WERI-Rb-1 (cell line): Measurements from ENCODE around the gene CCDC9.

ENCODE experiments used
- DNase-seq: peaks from one replicate; pipeline ENCODE4 v3.0.0-alpha.2; 2020
- H3K27ac ChIP-seq: fragments of 250-450 bp; sonication (Bioruptor Pico); 2 replicates; pipeline ENCODE4 v1.5.1; 2020; ENCODE audit warnings: mild to moderate bottlenecking, moderate library complexity
- H3K27me3 ChIP-seq: fragments of 250-450 bp; sonication (Bioruptor Pico); 2 replicates; pipeline ENCODE4 v1.5.1; 2021; ENCODE audit warnings: mild to moderate bottlenecking, low read depth, moderate library complexity; ENCODE audit not compliant: insufficient read depth, severe bottlenecking
- H3K36me3 ChIP-seq: fragments of 250-450 bp; sonication (Bioruptor Pico); 2 replicates; pipeline ENCODE4 v1.5.1; 2020; ENCODE audit warnings: mild to moderate bottlenecking, moderate library complexity
- H3K4me3 ChIP-seq: 2 replicates; pipeline ENCODE4 v1.5.1; 2011; ENCODE audit warnings: low read depth, mild to moderate bottlenecking, control low read depth, low read length
- H3K9me3 ChIP-seq: fragments of 250-450 bp; sonication (Bioruptor Pico); 2 replicates; pipeline ENCODE4 v1.5.1; 2021; ENCODE audit warnings: mild to moderate bottlenecking, moderate library complexity; ENCODE audit not compliant: severe bottlenecking
- TF ChIP-seq, protein P1 (sequence below): IDR thresholded peaks from 2 replicates; pipeline ENCODE4 v1.5.1; 2011; ENCODE audit warnings: low read depth, mild to moderate bottlenecking, control low read depth, inconsistent platforms, low read length

CCDC9 gene

GRCh38 chr19:47255879-47256692, at the start of gene CCDC9:
Gene CCDC9 (plus strand): TSS chr19:47256525. CDS start chr19:47258401, 1,876 bp downstream.
- peak; percentile 96 for DNase-seq
- TF ChIP-seq, protein P1, sequence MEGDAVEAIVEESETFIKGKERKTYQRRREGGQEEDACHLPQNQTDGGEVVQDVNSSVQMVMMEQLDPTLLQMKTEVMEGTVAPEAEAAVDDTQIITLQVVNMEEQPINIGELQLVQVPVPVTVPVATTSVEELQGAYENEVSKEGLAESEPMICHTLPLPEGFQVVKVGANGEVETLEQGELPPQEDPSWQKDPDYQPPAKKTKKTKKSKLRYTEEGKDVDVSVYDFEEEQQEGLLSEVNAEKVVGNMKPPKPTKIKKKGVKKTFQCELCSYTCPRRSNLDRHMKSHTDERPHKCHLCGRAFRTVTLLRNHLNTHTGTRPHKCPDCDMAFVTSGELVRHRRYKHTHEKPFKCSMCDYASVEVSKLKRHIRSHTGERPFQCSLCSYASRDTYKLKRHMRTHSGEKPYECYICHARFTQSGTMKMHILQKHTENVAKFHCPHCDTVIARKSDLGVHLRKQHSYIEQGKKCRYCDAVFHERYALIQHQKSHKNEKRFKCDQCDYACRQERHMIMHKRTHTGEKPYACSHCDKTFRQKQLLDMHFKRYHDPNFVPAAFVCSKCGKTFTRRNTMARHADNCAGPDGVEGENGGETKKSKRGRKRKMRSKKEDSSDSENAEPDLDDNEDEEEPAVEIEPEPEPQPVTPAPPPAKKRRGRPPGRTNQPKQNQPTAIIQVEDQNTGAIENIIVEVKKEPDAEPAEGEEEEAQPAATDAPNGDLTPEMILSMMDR = no peak
- Histone ChIP-seq H3K27me3 (no peaks in the 10 kb centered on the region), H3K36me3 (peaks cover 28% of the 10 kb centered on the region), H3K27ac (peak within 1 kb of the TSS; percentile 92), H3K9me3 (no peaks in the 10 kb centered on the region), H3K4me3 (peak within 1 kb of the TSS; percentile 73)

DNA sequence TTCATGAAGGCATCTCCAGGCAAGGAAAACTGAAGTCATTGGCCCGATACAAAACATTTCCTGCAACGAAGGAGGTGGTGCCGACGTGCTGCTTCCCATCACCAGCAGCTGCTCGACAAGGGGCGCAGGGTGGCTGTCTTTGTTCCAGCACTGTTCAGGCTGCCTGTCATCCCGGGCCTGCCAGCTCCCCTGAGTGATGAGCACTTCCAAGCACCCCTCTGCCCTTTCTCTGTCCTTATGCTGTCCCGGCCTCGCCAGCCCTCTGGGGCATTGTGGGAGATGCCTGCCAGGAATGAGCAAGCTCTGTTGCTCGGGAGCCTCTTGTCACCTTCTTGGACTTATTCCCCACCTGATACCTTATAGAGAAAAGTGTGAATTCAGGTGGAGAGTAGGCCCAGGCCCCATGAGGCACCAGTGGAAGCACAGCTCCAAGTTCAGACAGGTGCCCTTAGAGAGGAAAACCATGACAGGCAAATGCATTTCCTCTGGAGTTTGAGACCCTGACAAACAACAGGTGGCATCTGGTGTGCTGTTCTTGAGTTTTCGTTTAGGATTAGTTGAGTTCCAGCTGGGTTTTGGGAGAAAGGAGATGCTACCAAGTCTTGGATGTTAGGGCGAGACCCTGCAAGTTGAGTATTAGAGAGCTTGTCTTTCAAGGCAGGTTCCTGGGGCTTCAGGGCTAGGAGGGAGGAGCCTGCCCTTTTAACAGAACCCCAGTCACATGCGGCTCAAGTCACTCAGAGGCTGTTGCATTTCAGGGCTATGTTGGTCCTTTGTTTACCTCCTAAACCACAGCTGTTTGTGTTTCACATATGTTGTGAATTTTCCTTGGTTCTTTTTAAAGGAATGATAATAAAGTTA, 46.8 kb upstream of the CCDC9 start:
- H3K9me3 ChIP-seq = no peaks in the 10 kb centered on the region
- H3K36me3 ChIP-seq = peaks cover 67% of the 10 kb centered on the region
- H3K27ac ChIP-seq = no peak overlapping the region; the same call in 1 of the 2 replicates
- no peaks in the 10 kb centered on the region for H3K27me3 ChIP-seq
- no peak overlapping the region for H3K4me3 ChIP-seq
- TF ChIP-seq, protein P1 = no peak
- no peak for DNase-seq

DNA sequence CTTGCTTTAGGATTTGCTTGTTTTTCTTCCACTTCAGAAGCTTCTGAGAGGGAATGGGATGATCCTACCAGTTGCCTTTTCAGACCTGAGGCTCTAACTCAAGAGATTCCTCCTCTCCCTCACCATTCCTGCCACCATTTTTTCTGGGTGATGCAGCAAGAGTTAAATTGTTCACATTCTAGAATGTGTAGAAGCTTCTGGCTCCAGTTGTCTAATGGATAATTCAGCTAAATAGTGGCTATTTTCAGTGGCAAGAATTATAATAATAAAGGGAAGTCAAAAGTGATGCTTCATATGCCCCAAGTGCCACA, 46.2 kb upstream of the CCDC9 start:
- no peak for DNase-seq
- Histone ChIP-seq H3K36me3 (peaks cover 62% of the 10 kb centered on the region), H3K27ac (peak overlapping the region; percentile 35; the same call in 1 of the 2 replicates), H3K27me3 (no peaks in the 10 kb centered on the region), H3K4me3 (no peak overlapping the region), H3K9me3 (no peaks in the 10 kb centered on the region)
- TF ChIP-seq, protein P1 = no peak

DNA sequence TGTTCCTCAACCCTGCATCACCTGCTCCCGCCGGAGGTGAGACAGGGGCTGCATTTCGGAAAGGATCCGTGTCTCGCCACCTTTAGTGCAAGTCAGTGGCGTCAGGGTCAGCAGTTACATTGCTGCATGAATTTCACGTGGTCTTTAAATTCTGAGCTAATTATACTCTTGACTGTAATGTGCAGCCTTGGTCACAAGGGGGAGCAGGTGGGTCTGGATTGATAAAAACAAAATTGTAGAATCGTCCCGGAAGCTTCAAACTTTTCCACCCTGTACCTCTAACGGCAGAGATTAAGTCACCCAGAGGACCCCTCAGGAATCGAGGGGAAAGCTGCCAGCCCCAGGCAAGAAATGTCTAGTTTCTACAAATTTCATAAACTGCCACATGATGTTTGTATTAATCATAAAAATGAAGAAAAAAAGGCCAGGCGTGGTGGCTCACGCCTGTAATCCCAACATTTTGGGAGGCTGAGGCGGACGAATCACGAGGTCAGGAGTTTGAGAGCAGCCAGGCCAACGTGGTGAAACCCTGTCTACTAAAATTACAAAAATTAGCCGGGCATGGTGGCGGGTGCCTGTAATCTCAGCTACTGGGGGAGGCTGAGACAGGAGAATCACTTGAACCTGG, 45.5 kb upstream of the CCDC9 start:
- Histone ChIP-seq H3K36me3 (peaks cover 55% of the 10 kb centered on the region), H3K27me3 (no peaks in the 10 kb centered on the region), H3K4me3 (no peak overlapping the region), H3K27ac (peak overlapping the region; percentile 35; the same call in 1 of the 2 replicates), H3K9me3 (no peaks in the 10 kb centered on the region)
- peak; percentile 69 for DNase-seq
- TF ChIP-seq, protein P1 = peak; percentile 47; the same call in 1 of the 2 replicates

GRCh38 chr19:47215581-47215980, 40.7 kb upstream of the CCDC9 start:
- H3K9me3 ChIP-seq = no peaks in the 10 kb centered on the region

More at GRCh38 chr19:47215581-47215980, 40.7 kb upstream of the CCDC9 start:
- no peak for DNase-seq
- Histone ChIP-seq H3K36me3 (peaks cover 25% of the 10 kb centered on the region), H3K4me3 (no peak overlapping the region), H3K27me3 (no peaks in the 10 kb centered on the region), H3K27ac (no peak overlapping the region)
- TF ChIP-seq, protein P1 = no peak
